MM.1S (cell line): ENCODE results near the gene GLB1L3.
"Not testable (repeated sequence)": the region's sequence is repeated elsewhere in the genome, so short reads cannot be mapped to it uniquely, and the experiment has no call there.

Experiments
- DNase-seq: peaks from one replicate; pipeline ENCODE4 v3.0.0-alpha.2; 2015
- H2AFZ ChIP-seq: fragments of 300-600 bp; sonication (generic); 2 replicates; pipeline ENCODE4 v1.6.0; 2016; ENCODE audit warnings: antibody characterized with exemption, low read length
- H3F3A ChIP-seq: fragments of 300-600 bp; sonication (generic); 2 replicates; pipeline ENCODE4 v1.6.1; 2016; ENCODE audit warnings: mild to moderate bottlenecking, antibody characterized with exemption, low read length, moderate library complexity, mixed read lengths; ENCODE audit not compliant: insufficient read depth
- H3K27ac ChIP-seq: fragments of 300-600 bp; sonication (generic); 2 replicates; pipeline ENCODE4 v1.5.1; 2016; ENCODE audit warnings: mild to moderate bottlenecking, low read length
- H3K27me3 ChIP-seq: fragments of 300-600 bp; sonication (generic); replicated peaks from 2 replicates; pipeline ENCODE4 v1.6.0; 2016; ENCODE audit warnings: low read length; ENCODE audit not compliant: insufficient read depth
- H3K36me3 ChIP-seq: fragments of 300-600 bp; sonication (generic); replicated peaks from 2 replicates; pipeline ENCODE4 v1.6.1; 2016; ENCODE audit warnings: mild to moderate bottlenecking, low read length, mixed read lengths; ENCODE audit not compliant: insufficient read depth
- H3K4me1 ChIP-seq: fragments of 300-600 bp; sonication (generic); 2 replicates; pipeline ENCODE4 v1.6.1; 2016; ENCODE audit warnings: low read length, mixed read lengths
- H3K4me2 ChIP-seq: fragments of 300-600 bp; sonication (generic); 2 replicates; pipeline ENCODE4 v1.6.0; 2016; ENCODE audit warnings: low read depth, low read length
- H3K4me3 ChIP-seq: fragments of 300-600 bp; sonication (generic); 2 replicates; pipeline ENCODE4 v1.5.1; 2016; ENCODE audit warnings: low read length, mixed read lengths
- H3K79me2 ChIP-seq: fragments of 300-600 bp; sonication (generic); 2 replicates; pipeline ENCODE4 v1.6.1; 2016; ENCODE audit warnings: mixed run types, low read length, mixed read lengths
- H3K9ac ChIP-seq: fragments of 300-600 bp; sonication (generic); 2 replicates; pipeline ENCODE4 v1.6.1; 2016; ENCODE audit warnings: low read length, mixed read lengths
- H3K9me2 ChIP-seq: fragments of 300-600 bp; sonication (generic); replicated peaks from 2 replicates; pipeline ENCODE4 v1.6.1; 2016; ENCODE audit warnings: mild to moderate bottlenecking, low read length, mixed read lengths; ENCODE audit not compliant: insufficient read depth
- H3K9me3 ChIP-seq: fragments of 300-600 bp; sonication (generic); replicated peaks from 2 replicates; pipeline ENCODE4 v1.6.1; 2016; ENCODE audit warnings: mild to moderate bottlenecking, low read length, mixed read lengths; ENCODE audit not compliant: insufficient read depth
- H4K20me1 ChIP-seq: fragments of 300-600 bp; sonication (generic); 2 replicates; pipeline ENCODE4 v1.6.1; 2016; ENCODE audit warnings: mild to moderate bottlenecking, low read length, moderate library complexity, mixed read lengths; ENCODE audit not compliant: insufficient read depth
- EZH2 ChIP-seq: fragments of 300-600 bp; sonication (generic); optimal IDR thresholded peaks from 2 replicates; pipeline ENCODE3; 2017; ENCODE audit warnings: low read depth, mild to moderate bottlenecking, antibody characterized with exemption, low read length, mixed read lengths
- EZH2phosphoT487 ChIP-seq: fragments of 300-600 bp; sonication (generic); IDR thresholded peaks from 2 replicates; pipeline ENCODE4 v1.6.1; 2018; ENCODE audit warnings: antibody characterized with exemption, low read length
- TF ChIP-seq, protein P1 (sequence below): fragments of 300-600 bp; sonication (generic); IDR thresholded peaks from 2 replicates; pipeline ENCODE4 v1.5.1; 2016; ENCODE audit warnings: antibody characterized with exemption, low read length, mixed read lengths

GLB1L3 gene

DNA sequence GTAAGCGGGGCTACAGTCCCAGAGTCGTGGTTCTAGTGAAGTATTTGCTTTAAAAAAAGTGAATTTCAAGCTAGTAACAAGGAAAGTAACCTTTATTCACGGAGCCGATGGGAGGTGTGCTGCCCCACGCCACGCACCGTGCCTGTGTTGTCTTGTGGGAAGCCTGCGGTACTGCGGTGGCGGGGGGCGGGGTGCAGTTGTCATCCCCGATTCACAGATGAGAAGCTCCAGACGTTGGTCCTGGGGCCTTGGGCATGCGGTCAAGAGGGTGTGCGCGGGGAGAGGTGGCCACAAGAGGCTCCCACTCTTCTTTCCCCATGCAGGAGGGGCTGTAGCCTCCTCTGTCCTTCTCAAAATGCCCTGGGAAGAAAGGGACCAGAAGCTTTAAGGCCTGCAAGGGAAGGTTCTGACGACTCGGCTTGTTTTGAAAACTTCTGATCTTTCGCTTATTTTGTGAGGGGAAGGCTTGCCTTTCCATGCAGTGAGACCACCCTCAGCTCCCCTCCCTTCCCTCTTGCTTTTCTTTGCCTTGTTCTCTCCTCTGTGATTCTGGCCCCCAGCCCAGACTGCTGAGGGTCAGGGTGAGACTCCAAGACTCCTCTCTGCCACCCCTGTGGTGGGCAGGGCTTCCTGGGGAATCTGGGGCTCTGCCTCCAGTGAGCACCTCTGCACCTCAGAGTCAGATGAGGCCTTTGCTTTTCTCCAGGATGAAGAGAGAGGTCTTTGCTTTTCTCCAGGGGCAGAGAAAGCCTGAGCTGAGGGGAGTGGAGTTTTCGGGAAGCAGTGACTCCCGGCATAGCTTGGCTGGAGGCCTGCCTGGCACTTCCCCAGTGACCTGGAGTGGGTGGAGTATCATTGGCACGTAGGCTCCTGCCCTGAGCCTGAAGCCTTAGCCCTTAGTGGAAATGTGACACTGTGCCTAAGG, 6.2 kb downstream of the GLB1L3 start:
- H3K4me3 ChIP-seq = no peak overlapping the region
- H3K9me3 ChIP-seq = no peaks in the 10 kb centered on the region
- TF ChIP-seq EZH2phosphoT487 = no peak
- TF ChIP-seq, protein P1, sequence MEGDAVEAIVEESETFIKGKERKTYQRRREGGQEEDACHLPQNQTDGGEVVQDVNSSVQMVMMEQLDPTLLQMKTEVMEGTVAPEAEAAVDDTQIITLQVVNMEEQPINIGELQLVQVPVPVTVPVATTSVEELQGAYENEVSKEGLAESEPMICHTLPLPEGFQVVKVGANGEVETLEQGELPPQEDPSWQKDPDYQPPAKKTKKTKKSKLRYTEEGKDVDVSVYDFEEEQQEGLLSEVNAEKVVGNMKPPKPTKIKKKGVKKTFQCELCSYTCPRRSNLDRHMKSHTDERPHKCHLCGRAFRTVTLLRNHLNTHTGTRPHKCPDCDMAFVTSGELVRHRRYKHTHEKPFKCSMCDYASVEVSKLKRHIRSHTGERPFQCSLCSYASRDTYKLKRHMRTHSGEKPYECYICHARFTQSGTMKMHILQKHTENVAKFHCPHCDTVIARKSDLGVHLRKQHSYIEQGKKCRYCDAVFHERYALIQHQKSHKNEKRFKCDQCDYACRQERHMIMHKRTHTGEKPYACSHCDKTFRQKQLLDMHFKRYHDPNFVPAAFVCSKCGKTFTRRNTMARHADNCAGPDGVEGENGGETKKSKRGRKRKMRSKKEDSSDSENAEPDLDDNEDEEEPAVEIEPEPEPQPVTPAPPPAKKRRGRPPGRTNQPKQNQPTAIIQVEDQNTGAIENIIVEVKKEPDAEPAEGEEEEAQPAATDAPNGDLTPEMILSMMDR = no peak
- TF ChIP-seq EZH2 = no peak
- no peak overlapping the region for H2AFZ ChIP-seq
- no peaks in the 10 kb centered on the region for H3K4me1 ChIP-seq
- H3K9ac ChIP-seq = no peak overlapping the region
- H3F3A ChIP-seq = no peaks in the 10 kb centered on the region
- no peak for DNase-seq
- no peaks in the 10 kb centered on the region for H3K79me2 ChIP-seq
- H4K20me1 ChIP-seq = no peaks in the 10 kb centered on the region
- no peaks in the 10 kb centered on the region for H3K9me2 ChIP-seq
- H3K4me2 ChIP-seq = no peak overlapping the region
- no peaks in the 10 kb centered on the region for H3K27me3 ChIP-seq
- no peaks in the 10 kb centered on the region for H3K36me3 ChIP-seq
- no peak overlapping the region for H3K27ac ChIP-seq

DNA sequence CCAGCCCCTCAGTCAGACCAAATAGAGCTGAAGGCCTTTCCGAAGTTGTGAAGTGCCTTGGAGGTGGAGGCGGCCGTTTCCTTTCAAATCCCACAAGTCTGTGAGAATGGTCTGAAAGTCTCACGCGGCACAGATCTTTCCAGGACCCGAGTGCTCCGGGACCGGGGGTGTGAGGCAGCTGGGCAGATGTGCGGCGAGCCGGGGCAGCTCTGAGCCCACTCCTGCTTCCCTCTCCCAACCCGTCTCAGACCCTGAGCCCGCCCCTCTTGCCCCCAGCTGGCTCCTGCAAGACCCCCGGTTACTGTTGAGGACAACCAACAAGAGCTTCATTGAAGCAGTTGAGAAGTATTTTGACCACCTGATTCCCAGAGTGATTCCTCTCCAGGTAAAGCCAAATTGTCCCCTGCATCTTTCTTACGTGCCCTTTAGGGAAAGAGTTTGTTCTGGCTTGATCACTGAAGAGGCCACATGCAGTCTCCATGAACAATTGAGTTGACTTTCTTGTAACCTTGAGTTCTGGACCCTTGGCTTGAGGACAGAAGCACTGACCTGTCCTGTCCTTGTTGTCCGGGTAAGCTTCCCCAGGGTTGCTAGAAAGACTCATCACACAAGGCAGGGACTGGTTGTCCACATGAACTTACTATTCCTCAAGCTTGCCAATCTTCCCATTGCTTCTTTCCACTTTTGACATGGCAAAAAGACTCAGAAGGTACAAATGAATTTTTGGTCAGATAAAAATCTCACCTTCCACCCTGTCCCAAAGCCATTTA, 7.5 kb downstream of the GLB1L3 start:
- DNase-seq = no peak
- TF ChIP-seq EZH2 (no peak), EZH2phosphoT487 (no peak)
- TF ChIP-seq, protein P1 = no peak
- Histone ChIP-seq H3K4me3 (no peak overlapping the region), H3K27me3 (no peaks in the 10 kb centered on the region), H3K9ac (no peak overlapping the region), H3K9me3 (no peaks in the 10 kb centered on the region), H3K79me2 (no peaks in the 10 kb centered on the region), H3K36me3 (no peaks in the 10 kb centered on the region), H3K4me2 (no peak overlapping the region), H3F3A (no peaks in the 10 kb centered on the region), H3K4me1 (no peaks in the 10 kb centered on the region), H3K27ac (no peak overlapping the region), H2AFZ (no peak overlapping the region), H3K9me2 (no peaks in the 10 kb centered on the region), H4K20me1 (no peaks in the 10 kb centered on the region)

DNA sequence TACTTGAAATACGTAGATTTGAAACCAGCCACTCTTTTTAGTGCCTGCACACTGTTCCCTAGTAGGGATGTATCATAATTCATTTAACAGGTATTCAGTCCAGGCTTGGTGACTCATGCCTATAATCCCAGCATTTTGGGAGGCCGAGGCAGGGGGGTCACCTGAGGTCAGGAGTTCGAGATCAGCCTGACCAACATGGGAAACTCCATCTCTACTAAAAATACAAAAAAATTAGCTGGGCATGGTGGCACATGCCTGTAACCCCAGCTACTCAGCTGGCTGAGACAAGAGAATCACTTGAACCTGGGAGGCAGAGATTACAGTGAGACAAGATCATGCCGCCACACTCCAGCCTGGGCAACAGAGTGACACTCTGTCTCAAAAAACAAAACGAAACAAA, 8.2 kb downstream of the GLB1L3 start:
- H4K20me1 ChIP-seq, DNase-seq, H3K36me3 ChIP-seq, H3K27ac ChIP-seq, H3K9me2 ChIP-seq, H3K4me3 ChIP-seq, H3K79me2 ChIP-seq, H3K4me2 ChIP-seq, H3K27me3 ChIP-seq, H3K4me1 ChIP-seq, H3K9ac ChIP-seq, H3F3A ChIP-seq, H2AFZ ChIP-seq, H3K9me3 ChIP-seq: not testable (repeated sequence)
